ENCODE results near the gene TMEM100.
A peak's percentile ranks its signal among the peaks of the same experiment; 100 is the strongest.

TMEM100 gene, protein sequence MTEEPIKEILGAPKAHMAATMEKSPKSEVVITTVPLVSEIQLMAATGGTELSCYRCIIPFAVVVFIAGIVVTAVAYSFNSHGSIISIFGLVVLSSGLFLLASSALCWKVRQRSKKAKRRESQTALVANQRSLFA

DNA sequence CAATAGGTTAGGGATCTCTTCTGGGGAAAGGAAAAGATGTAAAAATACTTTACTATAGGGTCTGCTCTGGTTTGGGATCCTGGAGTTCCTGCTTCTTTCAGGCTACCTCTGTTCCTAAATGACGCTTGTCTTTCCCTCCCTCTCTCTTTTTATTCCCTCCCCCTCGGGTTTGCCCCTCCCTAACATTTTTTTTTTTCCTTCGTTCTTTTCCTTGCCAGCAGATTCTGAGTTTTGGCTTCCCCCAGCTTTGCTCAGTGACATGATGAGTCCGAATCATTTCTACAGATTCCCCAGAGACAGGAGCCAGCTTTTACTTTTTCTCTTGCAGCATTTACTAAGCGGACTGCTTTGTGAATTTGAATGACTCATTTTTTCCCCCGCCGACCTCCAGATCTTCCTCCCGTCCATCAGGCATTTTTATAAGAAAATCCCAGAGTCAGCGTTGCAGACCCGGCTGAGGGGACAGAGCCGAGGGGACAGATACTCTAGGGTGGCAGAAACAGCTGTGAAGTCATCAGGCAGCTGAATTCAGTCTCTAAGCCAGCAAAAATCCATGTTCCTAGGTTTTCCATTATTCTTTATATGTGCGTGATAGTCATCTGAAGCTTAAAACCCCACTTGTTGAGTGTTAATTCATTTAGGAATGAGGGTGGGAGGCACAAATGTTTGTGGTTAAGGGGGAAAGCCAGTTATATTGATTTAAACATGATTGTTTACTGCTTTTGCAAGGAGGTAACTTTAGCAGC, at the start of gene TMEM100:
Gene TMEM100, minus strand, starts transcription at position 123 of the 746 bp plus-strand sequence. CDS start 1,794 bp downstream, outside the sequence.
- no peak for DNase-seq

DNA sequence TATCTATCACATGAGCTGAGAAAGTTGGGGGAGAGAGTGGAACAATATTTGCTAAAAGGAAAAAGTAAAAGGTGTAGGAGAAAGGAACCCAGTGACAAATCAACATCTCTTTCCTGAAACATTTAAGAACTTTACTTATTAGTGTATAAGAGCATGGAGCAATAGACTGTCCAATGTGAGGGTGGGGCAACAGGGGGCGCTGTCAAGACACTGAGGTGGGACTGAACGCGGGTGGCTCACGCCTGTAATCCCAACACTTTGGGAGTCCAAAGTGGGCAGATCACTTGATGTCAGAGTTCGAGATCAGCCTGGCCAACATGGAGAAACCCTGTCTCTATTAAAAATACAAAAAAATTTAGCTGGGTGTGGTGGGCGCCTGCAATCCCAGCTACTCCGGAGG, 49.4 kb upstream of the TMEM100 start:
- no peak for DNase-seq

DNA sequence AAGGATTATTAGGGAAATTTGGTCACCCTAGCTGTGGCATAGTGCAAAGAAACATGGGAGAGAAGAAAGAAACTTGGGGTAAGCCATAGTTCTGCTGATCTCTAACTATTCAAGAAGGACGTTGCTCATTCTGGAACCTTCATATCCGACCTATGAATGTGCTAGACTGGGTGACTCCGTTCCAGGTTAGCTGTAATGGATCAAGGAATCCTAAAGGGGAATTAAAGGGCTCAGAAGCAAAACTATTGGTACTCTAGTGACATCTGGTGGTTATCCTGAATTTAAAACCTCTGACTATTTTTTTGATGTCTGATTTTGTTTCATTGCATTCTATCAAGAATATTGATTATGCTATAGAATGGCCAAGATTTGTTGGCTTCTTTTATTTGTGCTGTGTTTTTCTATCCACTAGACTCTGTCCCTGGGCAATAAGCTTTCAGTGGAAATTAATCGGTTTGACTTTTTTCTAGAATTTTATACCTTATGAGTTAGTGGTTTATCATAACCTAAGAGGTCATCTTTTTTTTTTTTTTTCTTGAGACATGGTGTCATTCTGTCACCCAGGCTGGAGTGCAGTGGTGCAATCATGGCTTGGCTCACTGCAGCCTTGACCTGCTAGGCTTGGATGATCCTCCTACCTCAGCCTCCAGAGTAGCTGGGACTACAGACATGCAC, 47.7 kb upstream of the TMEM100 start:
- DNase-seq, result peak; percentile 65 to 66

DNA sequence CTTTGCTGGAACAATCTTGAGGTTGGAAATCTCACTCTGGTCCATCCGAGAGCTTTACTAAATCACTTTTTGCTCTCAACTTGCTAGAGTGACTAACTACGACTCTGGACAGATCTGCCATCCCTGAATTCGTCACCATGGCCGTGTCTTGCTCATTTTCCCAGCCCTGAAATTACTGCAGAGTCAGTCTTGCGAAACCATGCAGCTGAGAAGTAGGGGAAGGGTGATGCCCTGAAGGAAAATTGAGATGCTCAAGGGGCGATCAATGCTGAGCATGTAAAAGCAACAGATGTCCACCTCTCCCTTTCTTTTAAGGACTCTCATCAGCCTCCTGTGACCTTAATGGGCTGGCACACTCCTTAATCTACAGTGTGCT, 46.9 kb upstream of the TMEM100 start:
- DNase-seq, result peak in 1 of 2 experiments; percentile 25

DNA sequence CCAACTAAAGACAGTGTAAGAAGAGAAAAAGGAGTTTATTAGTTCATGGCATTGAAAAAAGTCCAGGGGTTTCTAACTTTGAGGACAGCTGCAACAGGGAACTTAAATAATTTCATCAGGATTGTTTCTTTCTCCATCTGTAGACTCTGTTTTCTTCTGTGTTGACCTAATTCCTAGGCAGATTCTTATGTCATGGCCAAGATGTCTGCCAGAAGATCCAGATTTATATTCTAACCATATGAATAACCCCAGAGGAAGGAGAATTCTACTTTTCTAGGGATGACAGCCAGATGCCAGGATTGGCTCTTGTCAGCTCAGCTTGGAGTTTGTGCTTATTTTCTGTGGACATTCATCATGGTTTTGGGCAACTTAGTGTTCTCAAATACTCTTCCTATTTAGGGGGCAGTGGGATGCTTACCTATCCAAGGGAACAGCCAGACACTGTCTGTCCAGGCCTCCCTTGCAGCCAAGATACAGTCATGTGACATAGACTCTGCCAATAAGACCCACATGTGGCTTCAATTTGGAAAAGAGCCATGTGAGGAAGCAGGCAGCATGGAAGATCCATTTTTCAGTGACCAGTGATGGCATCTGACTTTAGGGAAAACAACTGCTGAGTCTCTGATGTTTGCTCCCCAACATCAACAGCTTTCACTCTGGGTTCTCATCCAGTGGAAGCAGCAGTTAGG, 46.4 kb upstream of the TMEM100 start:
- DNase-seq, result no peak

DNA sequence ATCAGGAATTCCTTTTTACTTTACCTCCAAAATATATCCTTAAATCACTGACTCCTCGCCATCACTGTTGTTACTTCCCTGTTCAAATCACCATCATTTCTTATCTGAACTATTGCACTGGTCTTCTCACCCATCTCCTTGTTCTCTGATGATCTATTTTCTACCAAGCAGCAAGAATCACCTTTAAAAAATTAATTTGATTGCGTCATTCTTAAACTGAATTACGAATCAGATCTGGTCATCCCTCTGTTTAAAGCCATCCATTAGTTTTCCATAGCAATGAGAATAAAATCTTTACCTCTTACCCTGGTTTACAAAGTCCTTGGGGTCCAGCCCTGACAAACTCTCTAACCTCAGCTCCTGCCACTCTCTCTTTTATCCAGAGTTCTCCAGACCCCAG, 42.8 kb upstream of the TMEM100 start:
- DNase-seq, result no peak

DNA sequence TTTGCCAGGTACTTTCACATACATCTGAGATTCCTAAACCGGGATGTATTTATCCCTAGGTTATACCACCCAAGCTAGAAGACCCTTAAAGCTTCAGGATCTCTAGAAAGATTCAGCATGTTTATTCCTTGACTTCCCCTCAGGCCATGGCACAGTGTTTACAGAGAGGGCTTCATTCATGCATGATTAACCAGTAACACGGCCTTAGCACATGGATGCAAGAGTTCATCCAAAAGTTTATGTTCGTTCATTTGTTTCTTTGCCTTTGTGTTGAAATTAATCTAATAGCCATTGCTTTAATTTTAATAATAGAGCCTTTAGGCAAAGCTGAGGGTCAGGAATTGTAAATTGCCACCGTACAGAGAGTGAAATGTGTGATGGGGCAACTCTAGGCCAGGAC, 41.9 kb upstream of the TMEM100 start:
- no peak for DNase-seq

DNA sequence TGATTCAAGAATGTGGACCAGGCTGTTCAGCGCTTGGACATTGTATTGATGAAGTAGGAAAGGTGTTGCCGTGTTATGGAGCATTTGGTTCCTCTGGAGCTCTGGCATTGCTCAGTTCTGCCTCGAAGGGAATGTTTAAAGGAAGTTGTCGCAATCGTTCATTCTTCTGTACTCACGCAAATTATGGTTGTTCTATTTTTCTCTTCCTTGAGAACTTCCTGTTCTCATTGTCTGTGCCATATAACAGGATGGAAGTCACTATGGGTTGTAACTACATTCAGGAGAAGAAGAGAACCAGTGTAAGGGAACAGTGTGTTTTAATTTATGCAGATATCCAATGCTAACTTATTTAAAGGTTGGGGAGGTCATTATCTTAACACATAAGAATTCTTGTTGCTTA, 41.2 kb upstream of the TMEM100 start:
- DNase-seq, result peak; percentile 46 to 59

DNA sequence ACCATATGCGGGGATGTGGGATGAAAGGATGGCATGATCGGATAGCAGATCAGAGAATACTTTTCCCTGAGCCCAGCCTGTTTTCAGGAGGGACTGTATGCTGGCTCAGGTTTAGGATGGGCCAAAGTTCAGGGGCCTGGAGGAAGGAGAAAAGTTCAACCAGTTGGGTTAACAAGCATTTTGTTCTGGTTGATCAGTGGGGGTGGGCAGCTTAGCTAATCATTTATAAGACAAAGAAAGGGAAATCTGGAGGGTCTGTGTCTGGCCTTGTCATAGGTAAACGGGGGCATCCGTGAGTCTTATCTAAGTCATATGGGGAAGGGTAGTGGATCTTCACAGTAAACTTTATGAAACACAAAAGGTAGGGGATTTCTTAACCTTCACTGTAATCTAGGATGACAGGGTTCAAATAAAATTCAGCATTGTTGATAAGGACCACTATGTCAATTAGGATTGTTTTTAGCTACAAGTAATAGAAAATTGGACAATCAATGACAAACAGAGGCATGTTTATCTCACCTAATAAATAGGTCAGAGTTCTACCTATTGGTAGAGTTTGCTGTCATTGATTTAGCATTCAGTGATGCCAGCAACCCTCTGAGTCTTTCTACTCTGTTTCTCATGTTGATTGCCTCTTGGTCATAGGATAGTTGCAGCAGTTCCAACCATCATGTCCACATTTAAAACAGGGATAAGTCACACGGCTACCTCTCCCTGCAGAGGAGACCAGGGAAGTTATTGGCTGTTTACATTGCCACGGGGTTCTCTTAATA, 39.6 kb upstream of the TMEM100 start:
- no peak for DNase-seq

DNA sequence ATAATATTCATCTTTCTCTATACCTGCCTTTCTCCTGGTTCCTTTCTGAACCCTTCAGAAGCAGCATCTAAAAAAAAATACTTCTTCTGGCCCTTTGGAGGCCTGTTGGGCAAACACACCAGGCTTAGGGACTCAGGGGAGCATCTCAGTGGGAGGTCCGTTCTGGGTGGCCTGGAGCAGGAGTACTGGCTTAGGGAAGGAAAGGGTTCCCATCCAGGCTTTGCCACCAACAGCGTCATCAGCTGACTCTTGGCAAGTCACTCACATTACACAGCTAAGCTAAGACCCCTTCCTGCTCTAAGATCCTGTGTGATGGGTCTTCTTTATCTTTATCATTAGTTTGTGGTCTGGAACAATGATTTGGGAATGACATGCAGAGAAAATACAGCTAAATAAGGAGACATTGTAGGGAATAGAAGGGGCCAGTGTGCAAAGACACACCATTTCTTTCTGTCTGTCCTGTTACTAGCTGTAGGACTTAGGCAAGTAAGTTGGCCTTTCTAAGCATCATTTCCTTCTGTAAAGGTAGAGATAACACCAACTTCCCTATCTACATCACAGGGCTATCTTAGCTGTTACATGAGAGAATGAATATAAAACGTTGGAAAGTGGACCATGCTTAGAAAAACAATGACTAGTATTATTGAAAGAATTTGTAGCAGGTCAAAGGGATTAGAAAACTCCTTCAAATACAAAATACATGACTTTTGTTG, 38.1 kb upstream of the TMEM100 start:
- DNase-seq, result no peak

DNA sequence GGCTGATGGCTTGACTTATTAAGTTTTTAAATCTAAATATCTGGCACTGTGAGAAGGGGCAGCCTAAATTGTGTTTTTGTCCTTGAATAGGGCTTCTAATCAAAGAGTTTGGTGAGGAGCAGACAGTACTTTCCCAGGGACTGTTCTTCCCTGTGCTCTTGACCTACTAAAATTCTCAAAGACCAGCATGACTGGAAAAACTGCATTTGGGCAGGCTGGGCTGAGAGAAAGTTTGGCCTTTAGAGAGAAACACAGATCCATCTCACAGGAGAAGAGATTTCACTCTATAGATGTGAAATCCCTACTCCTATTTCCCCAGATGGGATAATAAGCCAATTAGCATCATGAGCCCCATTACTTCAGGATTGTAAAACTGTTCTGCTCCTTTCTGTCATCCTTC, 35.5 kb upstream of the TMEM100 start:
- DNase-seq, result no peak

DNA sequence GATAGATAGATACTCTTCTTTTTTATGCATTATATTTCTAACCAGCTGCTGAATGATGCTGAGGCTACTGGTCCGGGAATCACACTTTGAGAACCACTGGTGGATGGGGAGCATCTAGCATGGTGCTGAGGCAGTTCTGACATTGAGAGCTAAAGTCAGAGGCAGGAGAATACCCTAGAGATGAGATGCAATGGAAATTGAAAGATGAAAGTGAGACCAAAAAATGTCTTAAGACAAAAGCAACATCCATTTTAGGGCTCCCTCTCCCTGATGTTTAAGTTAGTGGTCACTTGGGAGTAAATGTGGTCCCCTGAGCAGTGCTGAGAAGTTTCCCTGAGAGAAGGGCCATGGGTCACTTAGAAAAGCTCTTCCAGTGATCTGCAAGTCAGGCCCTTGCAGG, 35.0 kb upstream of the TMEM100 start:
- no peak for DNase-seq

DNA sequence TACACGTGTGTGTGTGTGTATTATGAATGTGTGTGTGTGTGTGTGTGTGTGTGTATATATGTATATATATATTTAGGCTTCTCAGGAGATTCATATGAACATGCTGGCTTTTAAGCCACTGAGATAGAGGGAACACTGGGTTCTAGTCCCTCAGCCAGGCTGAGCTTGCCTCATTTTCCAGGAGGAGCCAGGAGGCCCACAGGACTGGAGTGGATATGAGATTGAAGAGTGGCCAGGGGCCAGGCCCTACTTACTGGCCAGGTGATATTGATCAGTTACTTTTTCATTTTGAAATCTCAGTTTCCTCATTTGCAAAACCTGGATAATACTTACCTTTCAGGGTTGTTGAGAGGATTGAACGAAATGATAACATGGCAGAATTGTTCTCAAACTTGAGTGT, 34.0 kb upstream of the TMEM100 start:
- DNase-seq, result no peak

DNA sequence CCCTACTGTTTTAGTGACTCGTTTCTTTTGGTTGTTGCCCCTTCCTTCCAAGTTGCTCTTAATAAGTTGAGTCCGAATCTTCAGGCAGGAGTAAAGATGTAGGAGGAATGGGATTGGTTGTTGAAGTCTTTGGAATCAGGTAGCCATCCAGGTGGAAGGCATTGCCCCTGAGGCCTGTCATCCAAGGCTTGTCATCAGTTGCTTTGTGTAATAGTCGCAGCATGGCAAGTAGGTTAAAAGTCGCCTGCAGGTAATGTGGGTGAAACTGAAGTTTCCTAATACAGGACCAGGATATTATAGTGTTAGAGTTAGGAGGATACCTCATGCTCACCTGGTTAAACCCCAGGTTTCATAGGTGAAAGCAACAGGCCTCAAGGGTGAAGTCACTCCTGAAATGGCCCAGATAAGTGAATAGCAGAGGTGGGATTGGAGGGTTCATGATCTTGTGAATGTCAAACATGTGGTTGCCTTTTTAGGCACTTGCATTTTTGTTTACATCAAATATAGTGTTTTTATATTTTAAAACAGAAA, 29.1 kb upstream of the TMEM100 start:
- no peak for DNase-seq

DNA sequence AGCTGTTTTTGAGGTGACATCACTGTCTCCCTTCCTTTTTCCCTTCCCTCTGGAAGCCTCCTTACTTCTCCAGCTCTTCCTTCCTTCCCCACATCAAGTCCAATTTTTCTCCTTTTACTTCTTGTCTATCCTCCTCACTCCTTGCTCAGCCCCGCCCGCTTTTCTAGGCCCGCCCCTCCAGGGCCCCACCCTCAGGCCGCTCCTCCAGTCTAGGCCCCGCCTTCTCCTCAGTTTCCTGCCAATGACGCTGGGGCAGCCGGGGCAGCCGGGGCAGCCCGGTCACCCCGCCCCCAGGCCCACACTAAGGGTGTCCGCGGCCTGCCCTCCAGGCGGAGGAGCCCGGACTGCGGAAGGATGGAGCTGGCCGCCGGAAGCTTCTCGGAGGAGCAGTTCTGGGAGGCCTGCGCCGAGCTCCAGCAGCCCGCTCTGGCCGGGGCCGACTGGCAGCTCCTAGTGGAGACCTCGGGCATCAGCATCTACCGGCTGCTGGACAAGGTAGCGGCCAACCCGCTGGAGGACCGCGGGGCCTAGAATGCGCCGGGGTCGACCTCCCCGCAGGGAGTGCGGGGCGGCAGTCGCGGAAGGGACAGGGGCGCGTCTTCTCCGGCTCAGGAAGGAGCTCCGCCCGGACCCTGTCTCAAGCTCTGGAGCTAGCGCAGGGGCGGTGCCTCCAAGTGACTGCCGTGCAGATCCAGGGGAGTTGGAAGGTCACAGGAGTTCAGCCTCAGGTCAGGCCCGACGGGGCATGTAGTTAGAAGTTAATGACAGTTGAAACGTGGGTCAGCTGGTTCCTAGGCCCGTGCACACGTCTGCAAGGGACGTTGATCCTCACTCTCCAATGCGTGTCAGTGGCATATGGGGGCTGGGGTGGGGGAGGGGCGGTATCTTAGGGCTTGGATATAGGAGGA, 28.3 kb upstream of the TMEM100 start, which contains the start of gene PCTP:
Gene PCTP, plus strand, starts transcription at position 302 of the 908 bp plus-strand sequence. Its CDS starts 53 bp downstream, at position 355.
- DNase-seq, result peak; percentile 96 to 98

DNA sequence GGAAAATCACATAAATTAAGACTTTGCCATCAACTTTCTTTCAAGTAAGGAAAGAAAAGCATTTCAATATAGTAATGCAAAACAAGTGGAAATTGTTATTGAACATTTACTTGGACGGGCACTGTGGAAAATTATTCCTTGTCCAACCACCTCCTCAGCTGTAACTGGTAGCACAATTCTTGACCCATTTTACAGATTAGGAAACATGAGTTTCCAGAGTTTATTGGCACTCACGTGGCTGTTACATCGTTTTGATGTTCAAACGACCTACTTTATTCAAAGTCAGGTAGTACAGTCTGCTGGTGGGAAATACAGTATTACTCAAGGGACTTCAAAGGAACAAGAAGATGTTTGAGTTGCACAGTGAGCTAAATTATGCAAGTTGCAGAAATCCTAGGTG, 27.3 kb upstream of the TMEM100 start:
- DNase-seq, result no peak

DNA sequence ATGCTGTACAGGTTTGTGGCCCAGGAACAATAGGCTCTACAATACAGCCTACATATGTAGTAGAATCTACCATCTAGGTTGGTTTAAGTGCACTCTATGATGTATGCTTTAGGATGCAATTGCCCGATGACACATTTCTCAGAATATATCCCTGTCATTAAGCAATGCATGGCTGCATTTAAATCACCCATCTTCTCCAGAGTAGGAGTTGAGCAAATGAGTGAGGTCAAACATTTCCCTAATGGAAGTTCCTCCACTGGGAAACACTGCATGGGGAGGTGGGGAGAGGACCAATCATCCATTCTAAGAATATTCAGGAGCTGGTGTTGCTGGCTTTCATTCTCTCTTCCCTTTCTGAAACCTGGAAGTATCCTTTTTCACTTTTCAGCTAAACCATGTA, 26.2 kb upstream of the TMEM100 start:
- DNase-seq, result no peak

DNA sequence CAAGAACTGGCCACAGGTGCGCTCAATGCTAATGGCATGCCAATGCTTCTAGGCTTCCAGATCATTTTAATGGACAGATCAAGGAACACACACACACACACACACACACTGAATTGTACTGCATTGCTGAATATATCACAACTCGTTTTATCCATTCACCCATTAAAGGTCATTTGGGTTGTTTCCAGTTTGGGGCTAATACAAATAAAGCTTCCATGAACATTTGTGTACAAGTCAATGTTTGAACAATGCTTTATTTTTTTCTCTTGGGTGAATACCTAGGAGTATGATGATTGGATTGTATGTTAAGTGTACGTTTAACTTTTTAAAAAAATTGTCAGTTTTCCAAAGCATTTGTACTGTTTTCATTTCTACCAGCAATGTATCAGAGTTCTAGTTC, 24.5 kb upstream of the TMEM100 start:
- DNase-seq, result no peak

DNA sequence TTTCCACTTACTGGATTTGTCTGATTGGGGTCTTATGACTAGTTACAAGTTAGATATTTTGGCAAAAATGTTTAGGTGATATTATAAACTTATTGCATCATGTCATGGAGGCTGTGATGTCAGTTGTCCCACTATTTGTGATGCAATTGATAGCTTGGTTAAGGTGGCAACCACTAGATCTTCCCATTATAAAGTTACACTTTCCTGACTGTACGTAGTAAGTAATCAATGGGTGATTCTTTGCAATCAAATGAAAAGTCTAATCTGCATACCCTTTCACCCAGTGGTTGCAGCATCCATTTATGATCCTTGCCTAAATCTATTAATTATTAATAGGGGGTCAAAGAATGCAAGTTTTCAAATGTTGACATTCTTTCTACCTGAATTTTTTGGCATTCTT, 23.8 kb upstream of the TMEM100 start:
- DNase-seq, result no peak

DNA sequence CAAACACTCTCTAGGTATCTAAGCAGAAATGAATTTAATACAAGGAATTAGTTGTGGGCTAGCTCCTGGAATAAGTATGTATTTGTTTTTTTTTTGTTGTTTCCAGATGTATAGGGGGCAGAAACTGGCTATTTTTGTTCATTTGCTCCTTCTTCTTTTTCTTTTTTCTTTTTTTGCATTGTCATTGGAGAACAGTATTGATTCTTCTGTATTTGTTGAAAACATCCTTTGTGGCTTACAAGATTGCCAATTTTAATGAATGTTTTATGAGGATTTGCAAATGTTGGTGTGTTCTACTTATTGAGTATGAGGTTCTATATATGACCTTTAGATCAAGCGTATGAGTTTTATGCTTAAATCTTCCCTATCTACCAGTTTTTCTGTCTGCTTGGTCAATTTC, 22.6 kb upstream of the TMEM100 start:
- no peak for DNase-seq

All from AML-193 (cell line).